Muscle of back (tissue), 11 donors: ENCODE data around the gene GSE1. TPM values are rescaled to one million over a fixed set of nuclear protein-coding genes. Genes with fewer than 3 reads are reported as not detected.
"Not testable (repeated sequence)": the region's sequence is repeated elsewhere in the genome, so short reads cannot be mapped to it uniquely, and the experiment has no call there.

Experiments used
- DNase-seq, 3 donors: peaks; one replicate each; pipeline versions ENCODE4 v3.0.0 to v3.0.0-alpha.2; 2013
- polyA plus RNA-seq, 10 donors: library from polyadenylated mRNA; unstranded; fragments of 120-200 nt; gene quantifications; one replicate each; pipeline ENCODE4 v1.2.1, GENCODE V29; 2013; ENCODE audit not compliant: insufficient read length in 10 of 10

Gene GSE1
- polyA plus RNA-seq, 10 donors = 40.0 to 55.2 (median 46.3) TPM

DNA sequence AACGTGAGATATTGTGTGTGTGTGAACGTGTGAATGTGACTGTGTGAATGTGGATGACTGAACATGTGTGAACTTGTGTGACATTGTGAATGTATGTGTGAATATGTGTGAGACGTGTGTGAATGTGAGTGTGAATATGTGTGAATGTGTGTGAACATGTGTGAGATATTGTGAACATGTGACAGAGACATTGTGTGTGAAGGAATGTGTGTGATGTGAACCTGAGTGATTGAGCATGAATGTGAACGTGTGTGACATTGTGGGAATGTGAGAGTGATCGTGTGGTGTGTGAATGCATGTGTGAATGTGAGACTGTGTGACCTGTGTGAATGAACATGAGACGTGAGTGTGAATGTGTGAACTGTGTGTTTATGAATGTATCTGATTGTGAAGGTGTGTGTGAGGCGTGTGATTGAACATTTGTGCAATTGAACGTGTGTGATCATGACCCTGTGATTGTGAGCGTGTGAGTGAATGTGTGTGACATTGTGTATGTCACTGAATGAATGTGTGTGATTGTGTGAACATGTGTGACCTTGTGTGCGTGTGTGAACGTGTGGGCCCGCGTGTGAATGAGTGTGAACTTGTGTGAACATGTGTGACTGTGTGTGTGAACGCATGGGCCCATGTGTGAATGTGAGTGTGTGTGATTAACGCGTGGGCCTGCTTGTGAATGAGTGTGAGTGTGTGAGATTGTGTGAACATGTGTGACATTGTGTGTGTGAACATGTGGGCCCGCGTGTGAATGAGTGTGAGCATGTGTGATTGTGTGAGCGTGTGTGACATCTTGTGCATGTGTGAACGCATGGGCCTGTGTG, 23.2 kb upstream of the GSE1 start:
- DNase-seq = no peak

DNA sequence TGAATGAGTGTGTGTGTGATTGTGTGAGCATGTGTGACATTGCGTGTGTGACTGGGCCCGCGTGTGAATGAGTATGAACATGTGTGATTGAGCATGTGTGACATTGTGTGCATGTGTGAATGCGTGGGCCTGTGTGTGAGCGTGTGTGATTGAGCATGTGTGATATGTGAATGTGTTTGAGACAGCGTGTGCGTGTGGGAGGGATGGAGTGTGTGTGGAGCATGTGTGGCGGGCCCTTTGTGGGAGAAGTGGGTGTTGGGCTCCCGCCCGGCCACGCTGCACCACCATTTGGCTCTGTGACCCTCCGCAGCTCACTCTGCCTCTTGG, 22.7 kb upstream of the GSE1 start:
- no peak for DNase-seq

DNA sequence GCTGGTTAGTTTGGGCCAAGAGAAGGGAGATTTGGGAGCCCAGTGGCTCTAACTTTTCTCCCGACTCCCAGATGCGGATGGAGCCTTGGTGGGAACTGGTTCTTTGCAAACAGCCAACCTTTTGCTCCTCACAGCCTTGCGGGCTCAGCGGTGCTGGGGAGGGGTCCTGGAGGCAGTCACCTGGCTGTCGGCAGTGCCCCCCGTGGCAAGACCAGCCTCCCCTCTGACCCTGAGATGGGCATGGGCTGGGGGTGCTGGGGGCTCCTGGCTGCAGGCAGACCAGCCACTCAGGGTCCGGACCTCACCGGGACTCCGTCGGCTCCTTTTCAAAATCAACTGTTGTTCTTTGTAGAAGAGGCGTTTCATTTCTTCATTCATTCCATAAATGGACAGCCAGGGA, 21.7 kb upstream of the GSE1 start:
- DNase-seq = no peak

DNA sequence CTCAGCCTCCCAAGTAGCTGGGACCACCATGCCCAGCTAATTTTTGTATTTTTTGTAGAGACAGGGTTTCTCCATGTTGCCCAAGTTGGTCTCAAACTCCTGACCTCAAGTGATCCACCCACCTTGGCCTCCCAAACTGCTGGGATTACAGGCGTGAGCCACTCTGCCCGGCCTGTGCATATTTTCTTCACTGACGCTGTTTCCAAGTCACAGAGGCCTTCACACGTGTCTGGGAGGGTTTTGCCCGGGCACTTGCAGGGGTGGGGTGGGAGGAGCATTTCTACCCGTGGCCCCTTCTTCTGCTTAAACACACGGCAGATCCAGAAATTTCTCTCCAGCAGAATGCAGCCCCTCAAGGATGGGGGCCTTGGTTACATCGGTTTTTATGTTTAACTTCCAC, 20.8 kb upstream of the GSE1 start:
- DNase-seq = not testable (repeated sequence)

DNA sequence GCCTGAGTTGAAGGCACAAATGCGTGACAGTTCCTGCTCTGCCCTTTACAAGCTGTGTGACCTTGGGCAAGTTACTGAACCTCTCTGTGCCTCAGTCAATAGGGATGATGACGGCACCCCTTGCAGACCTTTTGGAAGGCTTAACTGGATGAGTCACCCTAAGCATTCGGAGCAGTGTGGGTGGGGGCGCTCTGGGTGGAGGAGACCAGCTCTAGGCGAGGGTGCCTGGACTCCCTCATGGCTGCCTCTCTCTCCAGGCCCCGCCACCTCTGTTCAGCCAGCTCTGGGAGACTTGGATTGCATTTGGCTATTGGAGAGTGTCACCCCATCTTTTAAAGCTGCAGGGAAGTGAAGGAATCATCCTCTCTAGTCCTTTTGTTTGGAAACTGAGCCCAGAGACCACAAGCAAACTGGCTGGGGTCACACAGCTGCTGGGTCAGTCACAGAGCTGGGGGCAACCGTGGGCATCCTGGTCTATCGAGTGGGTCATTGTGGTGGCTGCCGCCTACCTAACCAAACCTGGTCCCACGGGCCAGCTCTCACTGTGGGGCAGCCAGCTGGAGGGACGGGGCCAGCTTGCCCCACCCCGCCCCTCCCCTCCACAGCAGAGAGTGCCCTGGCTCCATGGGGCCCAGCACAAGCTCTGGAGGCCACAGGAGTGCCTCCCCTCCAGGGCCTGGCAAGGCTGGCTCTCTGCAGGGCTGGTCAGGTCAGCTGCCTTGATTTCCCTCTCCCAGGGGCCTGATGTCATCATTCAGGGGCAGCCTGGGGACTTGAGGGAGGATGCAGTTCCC, 20.2 kb upstream of the GSE1 start:
- DNase-seq = no peak

DNA sequence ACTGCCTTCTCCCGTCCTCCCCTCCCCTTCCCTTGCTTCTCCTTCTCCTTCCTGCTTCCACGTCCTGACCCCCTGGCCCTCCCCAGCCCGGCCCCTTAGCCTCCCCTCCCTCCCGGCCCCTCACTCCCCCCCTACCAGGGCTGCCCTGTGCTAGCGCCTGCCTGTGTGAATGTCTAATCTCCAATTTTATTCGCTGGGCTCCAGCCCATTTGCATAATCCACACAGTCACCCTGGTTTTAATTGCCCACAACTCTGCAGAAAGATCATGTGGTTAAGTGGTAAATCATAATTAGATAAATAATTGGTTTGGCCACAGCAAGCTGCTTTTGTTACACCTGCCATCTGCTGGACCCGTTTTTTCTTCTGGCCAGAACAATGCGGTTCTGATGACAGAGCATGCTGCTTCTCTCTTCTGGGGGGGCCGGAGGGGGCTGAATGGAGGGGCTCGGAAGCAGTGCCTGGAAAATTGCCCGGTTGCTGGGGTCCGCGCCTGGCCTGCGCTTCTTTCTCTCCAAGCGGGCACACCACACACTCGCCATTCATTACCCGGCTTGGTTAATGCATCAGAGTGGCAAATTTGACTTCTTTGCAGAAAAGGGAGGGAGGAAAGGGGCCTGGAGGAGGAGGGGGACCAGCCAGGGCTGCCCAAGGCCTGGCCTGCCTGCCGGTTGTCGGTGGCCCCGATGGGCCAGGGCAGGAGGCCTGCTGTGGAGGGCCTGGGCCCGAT, 19.5 kb upstream of the GSE1 start:
- no peak for DNase-seq

DNA sequence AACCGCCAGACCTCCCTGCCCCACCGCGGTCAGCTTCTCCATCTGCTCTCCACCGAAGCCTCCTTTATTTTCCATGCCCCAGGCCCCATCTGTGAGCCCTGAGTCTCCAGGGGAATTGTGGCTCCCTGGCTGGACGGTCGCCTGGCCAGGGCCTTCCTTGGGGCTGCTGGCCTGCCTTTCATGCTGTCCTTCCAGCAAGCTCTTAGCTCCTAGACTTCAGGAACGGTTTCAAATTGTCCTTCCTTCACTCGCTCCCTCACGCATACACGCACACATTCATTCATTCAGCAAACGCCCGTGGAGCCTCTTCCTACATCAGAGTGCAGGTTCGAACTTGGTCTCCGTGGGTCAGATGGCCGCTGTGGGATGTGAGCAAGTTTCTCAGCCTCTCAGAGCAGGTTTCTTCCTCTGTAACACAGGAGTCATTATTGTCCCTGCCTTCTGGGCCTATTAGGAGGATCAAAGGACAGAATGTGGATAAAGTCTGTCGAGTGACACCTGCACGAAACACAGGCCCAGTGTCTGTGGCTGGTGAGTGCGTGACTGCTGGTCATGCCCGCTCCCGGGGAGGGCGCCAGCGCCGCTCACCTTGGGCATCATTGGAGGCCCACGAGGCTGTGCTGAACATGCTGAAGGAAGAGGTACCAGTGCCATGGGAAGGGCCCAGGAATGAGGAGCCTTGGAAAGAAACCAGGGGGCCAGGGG, 18.7 kb upstream of the GSE1 start:
- no peak for DNase-seq

DNA sequence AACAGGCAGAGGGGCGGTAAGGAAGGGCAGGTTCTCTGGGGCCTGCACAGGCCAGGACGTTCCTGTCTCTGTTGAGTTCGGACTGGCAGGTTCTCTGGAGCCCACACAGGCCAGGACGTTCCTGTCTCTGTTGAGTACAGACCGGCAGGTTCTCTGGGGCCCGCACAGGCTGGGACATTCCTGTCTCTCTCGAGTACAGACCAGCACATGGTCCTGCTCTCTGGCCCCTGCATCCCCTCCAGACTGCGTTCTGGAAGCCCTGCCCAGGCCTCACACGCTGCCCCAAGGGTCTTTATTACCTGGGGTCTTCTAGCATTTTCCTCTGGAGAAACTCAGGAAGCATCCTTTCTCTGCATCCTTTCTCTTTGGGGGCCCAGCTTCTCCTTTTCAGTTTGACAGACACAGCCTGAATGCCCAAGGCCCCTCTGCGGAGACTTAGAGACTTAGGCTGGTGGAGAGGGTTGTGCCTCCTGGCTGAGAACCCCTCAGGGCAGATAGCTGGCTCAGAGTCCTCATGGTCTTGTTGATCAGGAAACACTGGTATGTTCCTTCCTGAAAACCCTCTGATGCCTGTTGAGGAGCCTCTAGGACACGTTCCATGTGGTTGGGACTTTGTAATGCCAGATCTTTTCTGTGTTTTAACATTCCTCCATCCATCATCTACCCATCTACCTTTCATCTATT, 18.0 kb upstream of the GSE1 start:
- DNase-seq = no peak

DNA sequence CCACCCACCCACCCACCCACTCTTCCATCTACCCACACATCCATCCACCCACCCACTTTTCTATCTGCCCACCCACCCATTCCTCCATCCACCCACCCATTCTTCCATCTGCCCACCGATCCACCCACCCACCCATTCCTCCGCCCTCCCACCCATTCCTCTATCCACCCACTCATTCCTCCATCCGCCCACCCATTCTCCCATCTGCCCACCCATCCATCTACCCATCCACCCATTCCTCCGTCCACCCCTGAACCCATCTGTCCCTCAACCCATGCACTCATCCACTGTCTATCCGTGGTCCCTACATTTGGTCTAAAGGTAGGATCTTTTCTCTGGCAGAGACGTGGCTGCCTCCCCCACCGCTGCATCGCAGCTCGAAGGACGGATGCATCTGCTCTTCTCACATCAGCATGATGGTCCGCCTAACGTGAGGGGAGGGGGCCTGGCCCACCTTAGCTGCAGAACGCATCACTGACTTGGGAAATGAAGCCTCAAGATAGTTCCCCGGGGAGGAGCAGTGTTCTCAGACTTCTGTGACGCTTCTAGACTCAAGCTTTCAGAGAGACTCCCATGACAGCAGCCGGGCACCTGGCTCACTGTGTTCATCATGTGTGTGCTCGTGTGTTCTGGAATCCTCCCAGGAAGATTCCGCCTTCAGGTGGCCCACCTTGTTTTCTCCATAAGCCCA, 17.2 kb upstream of the GSE1 start:
- no peak for DNase-seq

DNA sequence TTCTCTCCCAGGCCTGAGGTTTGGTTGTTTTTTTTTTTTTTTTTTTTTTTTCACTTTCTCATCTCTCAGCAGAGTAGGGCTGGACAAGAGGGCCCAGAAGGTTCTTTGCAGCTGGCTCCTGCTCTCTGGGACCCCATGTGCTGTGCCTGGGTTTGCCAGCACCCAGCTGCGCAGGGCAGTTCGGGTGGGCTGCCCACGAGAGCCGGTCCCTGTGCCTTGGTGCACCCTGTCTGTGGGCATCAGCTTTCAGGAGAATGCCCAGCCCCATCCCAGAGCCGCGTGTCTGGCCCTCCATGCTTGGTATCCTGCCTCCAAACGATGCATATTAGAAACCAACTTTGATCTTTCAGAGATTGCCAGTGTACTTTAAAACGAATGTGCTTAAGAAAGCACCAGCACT, 15.0 kb upstream of the GSE1 start:
- DNase-seq = no peak

DNA sequence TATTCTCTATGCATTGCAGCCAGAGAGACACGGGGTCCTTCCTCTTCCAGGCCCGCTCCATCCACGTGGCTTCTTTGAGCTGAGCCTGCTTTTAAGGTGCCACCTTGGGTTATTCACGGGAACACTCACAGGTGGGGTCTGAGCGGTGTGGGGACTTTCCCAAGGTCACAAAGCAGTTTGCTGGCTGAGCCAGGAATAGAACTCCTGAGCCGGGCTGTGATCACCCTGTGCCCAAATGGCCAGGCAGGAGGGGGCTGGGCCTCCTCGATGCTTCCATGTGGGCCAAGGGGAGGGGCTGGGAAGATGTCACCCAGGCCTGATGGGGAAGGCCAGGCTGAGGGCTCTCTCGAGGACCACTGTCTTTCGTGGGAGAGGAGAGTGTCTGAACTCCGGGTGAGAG, 13.0 kb upstream of the GSE1 start:
- DNase-seq = no peak

DNA sequence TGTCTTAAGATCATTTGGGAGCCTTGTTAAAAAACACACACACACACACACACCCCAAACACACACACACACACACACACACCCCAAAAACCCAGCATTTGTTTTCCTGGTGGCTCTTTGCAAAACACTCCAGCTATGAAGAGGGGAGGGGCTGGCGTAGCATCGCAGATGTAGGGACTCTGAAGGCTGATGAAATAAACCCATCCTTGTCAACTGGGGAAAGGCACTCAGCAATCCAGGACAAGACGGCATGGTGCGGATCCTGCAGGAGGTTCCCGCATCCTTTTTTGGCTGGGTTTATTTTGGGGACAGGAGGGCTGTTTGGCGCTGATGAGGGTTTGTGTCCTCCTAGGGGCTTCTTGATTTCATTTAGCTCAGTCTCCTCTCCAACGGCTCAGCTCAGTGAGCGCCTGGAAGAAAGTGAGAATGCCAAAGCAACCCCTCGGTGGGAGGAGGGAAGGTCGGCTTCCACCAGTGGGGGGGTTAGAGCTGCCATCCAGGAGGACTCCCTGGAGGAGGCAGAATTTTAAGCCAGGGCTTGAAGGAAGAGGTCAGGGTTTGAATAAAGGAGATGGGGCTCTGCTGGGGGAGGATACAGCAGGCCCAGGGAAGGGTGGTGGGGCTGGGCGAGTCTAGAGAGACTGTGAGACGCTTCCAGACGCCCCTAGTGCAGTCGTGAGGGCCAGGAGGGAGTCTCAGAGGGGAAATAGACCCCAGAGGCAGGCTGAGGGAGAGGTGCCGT, 12.4 kb upstream of the GSE1 start:
- DNase-seq = no peak

DNA sequence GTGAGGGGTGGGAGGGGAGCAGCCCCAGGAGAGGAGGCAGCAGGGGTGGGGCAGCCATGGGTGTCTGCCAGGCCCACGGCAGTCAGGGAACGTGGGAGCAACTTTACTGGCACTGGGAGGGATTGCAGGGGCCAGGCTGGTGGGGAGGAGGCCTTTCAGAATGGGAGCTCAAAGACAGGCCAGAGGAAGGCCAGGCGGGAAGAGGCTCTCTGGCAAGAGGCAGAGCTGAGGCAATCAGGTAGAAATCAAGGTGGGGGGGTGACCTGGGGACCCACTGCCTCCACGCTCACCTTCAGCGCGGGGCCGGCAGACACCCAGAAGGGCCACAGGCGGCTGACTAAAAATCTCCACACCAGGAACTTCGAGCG, 11.9 kb upstream of the GSE1 start:
- DNase-seq = no peak

DNA sequence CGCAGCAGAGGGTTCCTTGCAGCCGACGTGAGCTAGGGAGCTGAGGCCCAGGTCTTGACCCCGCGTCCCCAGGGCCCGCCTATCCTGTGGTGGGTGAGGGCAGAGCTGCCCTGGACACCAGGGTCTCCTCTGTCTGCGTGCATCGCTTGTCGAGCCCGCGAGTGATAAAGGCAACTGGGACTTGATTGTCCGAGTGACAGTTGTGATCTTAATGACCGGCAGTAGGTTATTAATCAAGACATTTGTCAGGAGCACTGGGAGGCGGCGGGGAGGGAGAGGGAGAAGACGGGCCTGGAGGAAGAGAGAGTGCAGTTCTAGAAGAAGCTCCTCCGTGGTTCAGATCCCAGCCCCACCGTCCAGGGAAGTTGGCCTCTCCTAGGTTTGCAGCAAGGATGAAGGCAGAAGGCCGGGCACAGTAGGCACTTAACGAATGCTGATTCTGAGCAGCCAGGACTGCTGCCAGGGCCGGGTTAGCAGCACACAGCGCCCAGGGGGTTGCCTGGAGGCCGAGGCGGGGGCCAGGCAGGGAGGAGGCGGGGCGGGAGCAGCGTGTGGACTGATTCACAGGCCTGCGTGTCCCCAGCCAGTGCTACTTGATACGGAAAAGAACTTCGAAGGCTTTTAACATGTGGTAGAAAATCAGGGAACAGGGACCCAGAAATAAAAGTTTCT, 11.3 kb upstream of the GSE1 start:
- DNase-seq = peak in 1 of 3 donors; percentile 70

DNA sequence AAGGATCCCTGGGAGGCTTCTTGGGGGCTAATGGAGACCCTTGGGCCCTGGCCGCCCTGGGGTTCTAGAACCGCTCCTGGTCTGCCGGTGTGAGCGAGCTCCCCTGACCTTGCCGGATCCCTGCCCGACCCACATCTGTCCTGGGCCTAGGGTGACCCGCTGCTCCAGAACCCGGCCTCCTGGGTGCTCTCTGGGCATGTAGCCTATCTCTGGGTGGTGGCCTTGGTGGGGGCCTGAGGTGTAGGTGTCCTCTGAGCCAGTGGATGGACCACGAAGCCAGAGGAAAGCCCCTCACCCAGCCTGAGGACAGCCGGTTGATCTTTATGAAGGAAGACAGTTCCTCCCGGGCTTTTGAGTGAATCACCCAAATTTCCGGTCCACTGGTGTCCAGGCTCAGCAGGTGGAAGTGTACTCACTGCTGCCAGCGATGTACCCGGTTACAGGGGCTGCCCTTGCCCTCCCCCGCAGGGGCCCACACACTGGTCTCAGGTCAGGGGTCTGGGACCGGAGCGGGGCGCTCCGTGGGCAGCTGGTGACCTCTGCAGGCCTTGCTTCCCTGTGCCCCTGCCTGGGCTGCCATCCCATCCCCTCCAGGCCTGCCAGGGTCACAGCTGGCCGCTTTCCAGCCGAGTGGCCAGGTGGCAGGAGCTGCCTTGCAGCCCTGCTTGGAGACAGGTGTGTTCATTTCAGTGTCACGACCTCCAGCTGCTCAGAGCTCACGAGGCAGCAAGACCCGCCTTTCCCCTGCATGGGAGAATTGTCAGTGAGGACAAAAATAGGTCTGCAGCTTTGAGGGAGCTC, 10.5 kb upstream of the GSE1 start:
- no peak for DNase-seq

DNA sequence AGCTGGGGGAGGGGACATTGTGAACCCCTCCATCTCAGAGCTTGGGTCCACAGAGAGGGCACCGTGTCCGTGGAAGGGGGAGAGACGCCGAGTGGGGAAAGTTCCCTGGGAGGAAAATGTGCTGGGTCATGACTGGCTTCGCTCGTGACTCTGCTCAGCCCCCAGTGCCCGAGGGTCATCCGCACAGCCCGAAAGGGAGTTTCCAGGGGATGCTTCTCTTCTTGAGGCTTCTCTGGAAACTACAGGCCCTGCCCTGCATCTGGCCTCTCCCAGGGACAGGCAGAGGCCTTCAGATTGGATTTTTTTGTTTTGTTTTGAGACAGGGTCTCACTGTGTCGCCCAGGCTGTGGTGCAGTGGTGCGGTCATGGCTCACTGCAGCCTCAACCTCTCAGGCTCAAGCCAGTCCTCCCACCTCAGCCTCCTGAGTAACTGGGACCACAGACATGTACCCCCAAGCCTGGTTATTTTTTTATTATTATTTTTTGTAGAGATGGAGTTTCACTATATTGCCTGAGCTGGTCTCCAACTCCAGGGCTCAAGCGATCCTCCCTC, 9.8 kb upstream of the GSE1 start:
- no peak for DNase-seq

DNA sequence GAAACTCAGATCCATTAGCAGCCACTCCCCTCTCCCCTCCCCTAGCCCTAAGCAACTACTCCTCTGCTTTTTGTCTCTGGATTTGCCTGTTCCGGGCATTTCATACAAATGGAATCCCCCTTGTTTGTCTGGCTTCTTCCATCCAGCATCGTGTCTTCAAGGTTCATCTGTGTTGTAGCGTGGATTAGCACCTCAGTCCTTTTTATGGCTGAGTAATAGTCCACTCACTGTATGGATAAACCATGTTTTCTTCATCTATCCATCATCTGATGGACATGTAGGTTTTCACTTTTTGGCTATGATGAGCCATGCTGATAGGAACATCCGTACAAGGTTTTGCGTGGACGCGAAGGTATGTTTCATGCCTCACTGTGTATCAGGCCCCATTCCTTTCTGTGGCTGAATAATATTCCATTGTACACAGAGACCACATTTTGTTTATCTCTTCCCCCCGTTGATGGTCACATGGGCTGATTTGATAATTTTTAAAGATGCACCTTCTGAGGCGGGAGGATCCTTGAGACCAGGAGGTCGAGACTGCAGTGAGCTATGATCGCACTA, 8.9 kb upstream of the GSE1 start:
- DNase-seq = no peak
